Neural cell (in vitro differentiated cells): Measurements from ENCODE around the gene TGFBR3. TPM values are rescaled to one million over a fixed set of nuclear protein-coding genes. Genes with fewer than 3 reads are reported as not detected.

Experiments
- H2AFZ ChIP-seq: fragments of 200-600, 300-800 bp; sonication (generic), shearing (Covaris generic); 2 replicates; pipeline ENCODE4 v1.6.0; 2014; ENCODE audit warnings: low read depth, mild to moderate bottlenecking, antibody characterized with exemption, low read length, moderate library complexity
- H3F3A ChIP-seq: fragments of 200-600 bp; shearing (Covaris generic); 2 replicates; pipeline ENCODE4 v1.6.1; 2016; ENCODE audit warnings: mild to moderate bottlenecking, moderate library complexity, mixed read lengths, antibody characterized with exemption, low read length; ENCODE audit not compliant: insufficient read depth, poor library complexity, severe bottlenecking
- H3K27ac ChIP-seq: fragments of 200-600, 300-800 bp; sonication (generic), shearing (Covaris generic); 2 replicates; pipeline ENCODE4 v1.5.1; 2014; ENCODE audit warnings: mild to moderate bottlenecking, low read length, moderate library complexity
- H3K27me3 ChIP-seq: fragments of 300-800, 200-600 bp; sonication (generic), shearing (Covaris generic); 2 replicates; pipeline ENCODE4 v1.6.0; 2014; ENCODE audit warnings: mild to moderate bottlenecking, low read depth, low read length, moderate library complexity; ENCODE audit not compliant: insufficient read depth
- H3K36me3 ChIP-seq: fragments of 300-800, 200-600 bp; sonication (generic), shearing (Covaris generic); 2 replicates; pipeline ENCODE4 v1.5.1; 2014; ENCODE audit warnings: mild to moderate bottlenecking, antibody characterized with exemption, low read length, moderate library complexity; ENCODE audit not compliant: insufficient read depth
- H3K4me2 ChIP-seq: fragments of 300-800, 200-600 bp; sonication (generic), shearing (Covaris generic); 2 replicates; pipeline ENCODE4 v1.6.0; 2014; ENCODE audit warnings: mild to moderate bottlenecking, low read length
- H3K4me3 ChIP-seq: fragments of 300-800, 200-600 bp; sonication (generic), shearing (Covaris generic); 2 replicates; pipeline ENCODE4 v1.5.1; 2014; ENCODE audit warnings: mild to moderate bottlenecking, low read length, moderate library complexity
- H3K79me2 ChIP-seq: fragments of 200-600 bp; shearing (Covaris generic); replicated peaks from 2 replicates; pipeline ENCODE4 v1.6.0; 2014; ENCODE audit warnings: mild to moderate bottlenecking, low read length, moderate library complexity; ENCODE audit not compliant: insufficient read depth
- H3K9ac ChIP-seq: fragments of 300-800, 200-600 bp; sonication (generic), shearing (Covaris generic); 2 replicates; pipeline ENCODE4 v1.6.1; 2016; ENCODE audit warnings: mild to moderate bottlenecking, low read length, mixed read lengths
- H3K9me2 ChIP-seq: fragments of 200-600 bp; shearing (Covaris generic); 2 replicates; pipeline ENCODE4 v1.6.1; 2016; ENCODE audit warnings: mild to moderate bottlenecking, low read length, mixed read lengths; ENCODE audit not compliant: insufficient read depth
- H3K9me3 ChIP-seq: fragments of 200-600, 300-800 bp; sonication (generic), shearing (Covaris generic); 2 replicates; pipeline ENCODE4 v1.6.1; 2016; ENCODE audit warnings: mild to moderate bottlenecking, mixed run types, low read length, moderate library complexity, mixed read lengths
- H4K20me1 ChIP-seq: fragments of 200-600 bp; shearing (Covaris generic); 2 replicates; pipeline ENCODE4 v1.6.1; 2016; ENCODE audit warnings: mild to moderate bottlenecking, mixed run types; ENCODE audit not compliant: insufficient read depth
- EP300 ChIP-seq: fragments of 450-650 bp; conservative IDR thresholded peaks from 2 replicates; pipeline ENCODE4 v1.6.1; 2014; ENCODE audit warnings: antibody characterized with exemption, mild to moderate bottlenecking, moderate library complexity; ENCODE audit not compliant: poor library complexity, severe bottlenecking
- EZH2 ChIP-seq: fragments of 200-600, 300-800 bp; shearing (Covaris generic), sonication (generic); IDR thresholded peaks from 2 replicates; pipeline ENCODE4 v1.6.1; 2014; ENCODE audit warnings: antibody characterized with exemption, low read length, borderline replicate concordance, mild to moderate bottlenecking; ENCODE audit not compliant: insufficient read depth, poor library complexity, severe bottlenecking
- MXI1 ChIP-seq: fragments of 450-650 bp; conservative IDR thresholded peaks from 2 replicates; pipeline ENCODE4 v1.6.1; 2014; ENCODE audit warnings: antibody characterized with exemption, mild to moderate bottlenecking; ENCODE audit not compliant: poor library complexity, severe bottlenecking
- POLR2AphosphoS5 ChIP-seq: IDR thresholded peaks from 2 replicates; pipeline ENCODE4 v1.6.1; 2012
- RAD21 ChIP-seq: fragments of 450-650 bp; conservative IDR thresholded peaks from 2 replicates; pipeline ENCODE4 v1.6.1; 2014; ENCODE audit warnings: antibody characterized with exemption, mild to moderate bottlenecking, moderate library complexity
- SMC3 ChIP-seq: fragments of 450-650 bp; conservative IDR thresholded peaks from 2 replicates; pipeline ENCODE4 v1.6.1; 2014; ENCODE audit warnings: antibody characterized with exemption, mild to moderate bottlenecking, moderate library complexity; ENCODE audit not compliant: poor library complexity
- TAF1 ChIP-seq: IDR thresholded peaks from 2 replicates; pipeline ENCODE4 v1.6.1; 2012; ENCODE audit warnings: low read depth
- polyA plus RNA-seq: library from polyadenylated mRNA; depleted of rRNA; stranded (reverse); fragments of >200 nt; gene quantifications from 2 replicates; pipeline ENCODE4 v1.2.3, GENCODE V29; 2014
- TF ChIP-seq, protein P1 (sequence below): fragments of 450-650 bp; IDR thresholded peaks from 2 replicates; pipeline ENCODE4 v1.5.1; 2014; ENCODE audit warnings: antibody characterized with exemption, mild to moderate bottlenecking, moderate library complexity; ENCODE audit not compliant: poor library complexity, severe bottlenecking
- TF ChIP-seq, protein P2 (sequence below): IDR thresholded peaks from 2 replicates; pipeline ENCODE4 v1.6.1; 2012; ENCODE audit warnings: borderline replicate concordance

The TGFBR3 gene
- polyA plus RNA-seq, 1 donor from 2014 or later: 0.25 TPM

DNA sequence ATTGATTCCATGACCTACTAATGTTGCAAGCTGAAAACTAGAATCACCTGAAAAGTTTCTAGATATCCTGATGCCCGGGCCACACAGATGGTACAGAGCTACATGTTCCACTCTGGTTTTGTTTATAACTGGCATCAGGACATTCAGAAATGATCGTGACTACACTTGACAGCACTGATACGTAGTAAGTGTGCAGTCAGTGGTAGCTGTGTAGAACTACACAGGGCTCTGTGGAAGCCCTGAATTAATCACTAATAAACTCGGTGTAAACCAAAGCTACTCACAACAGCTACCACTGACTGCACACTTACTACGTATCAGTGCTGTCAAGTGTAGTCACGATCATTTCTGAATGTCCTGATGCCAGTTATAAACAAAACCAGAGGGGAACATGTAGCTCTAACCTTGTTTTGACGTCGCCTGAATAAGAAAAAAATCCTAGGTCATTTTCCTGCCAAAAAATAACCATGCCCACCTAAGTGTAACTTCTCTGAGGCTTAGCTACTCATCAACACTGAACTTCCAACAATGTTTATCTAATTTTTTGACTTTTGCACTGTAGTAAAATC is 149.7 kb downstream of the TGFBR3 start:
- Histone ChIP-seq H2AFZ (no peak overlapping the region), H3K9me3 (no peaks in the 10 kb centered on the region), H3K4me3 (no peak overlapping the region), H3K27me3 (no peaks in the 10 kb centered on the region), H3K9me2 (no peaks in the 10 kb centered on the region), H3K36me3 (no peaks in the 10 kb centered on the region), H3F3A (no peaks in the 10 kb centered on the region), H3K79me2 (no peaks in the 10 kb centered on the region), H4K20me1 (no peaks in the 10 kb centered on the region), H3K4me2 (no peak overlapping the region), H3K9ac (no peak overlapping the region), H3K27ac (no peak overlapping the region)
- no peak for TF ChIP-seq EP300
- TF ChIP-seq EZH2: no peak
- no peak for TF ChIP-seq TAF1
- TF ChIP-seq POLR2AphosphoS5: no peak
- TF ChIP-seq, protein P1, sequence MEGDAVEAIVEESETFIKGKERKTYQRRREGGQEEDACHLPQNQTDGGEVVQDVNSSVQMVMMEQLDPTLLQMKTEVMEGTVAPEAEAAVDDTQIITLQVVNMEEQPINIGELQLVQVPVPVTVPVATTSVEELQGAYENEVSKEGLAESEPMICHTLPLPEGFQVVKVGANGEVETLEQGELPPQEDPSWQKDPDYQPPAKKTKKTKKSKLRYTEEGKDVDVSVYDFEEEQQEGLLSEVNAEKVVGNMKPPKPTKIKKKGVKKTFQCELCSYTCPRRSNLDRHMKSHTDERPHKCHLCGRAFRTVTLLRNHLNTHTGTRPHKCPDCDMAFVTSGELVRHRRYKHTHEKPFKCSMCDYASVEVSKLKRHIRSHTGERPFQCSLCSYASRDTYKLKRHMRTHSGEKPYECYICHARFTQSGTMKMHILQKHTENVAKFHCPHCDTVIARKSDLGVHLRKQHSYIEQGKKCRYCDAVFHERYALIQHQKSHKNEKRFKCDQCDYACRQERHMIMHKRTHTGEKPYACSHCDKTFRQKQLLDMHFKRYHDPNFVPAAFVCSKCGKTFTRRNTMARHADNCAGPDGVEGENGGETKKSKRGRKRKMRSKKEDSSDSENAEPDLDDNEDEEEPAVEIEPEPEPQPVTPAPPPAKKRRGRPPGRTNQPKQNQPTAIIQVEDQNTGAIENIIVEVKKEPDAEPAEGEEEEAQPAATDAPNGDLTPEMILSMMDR: no peak

DNA sequence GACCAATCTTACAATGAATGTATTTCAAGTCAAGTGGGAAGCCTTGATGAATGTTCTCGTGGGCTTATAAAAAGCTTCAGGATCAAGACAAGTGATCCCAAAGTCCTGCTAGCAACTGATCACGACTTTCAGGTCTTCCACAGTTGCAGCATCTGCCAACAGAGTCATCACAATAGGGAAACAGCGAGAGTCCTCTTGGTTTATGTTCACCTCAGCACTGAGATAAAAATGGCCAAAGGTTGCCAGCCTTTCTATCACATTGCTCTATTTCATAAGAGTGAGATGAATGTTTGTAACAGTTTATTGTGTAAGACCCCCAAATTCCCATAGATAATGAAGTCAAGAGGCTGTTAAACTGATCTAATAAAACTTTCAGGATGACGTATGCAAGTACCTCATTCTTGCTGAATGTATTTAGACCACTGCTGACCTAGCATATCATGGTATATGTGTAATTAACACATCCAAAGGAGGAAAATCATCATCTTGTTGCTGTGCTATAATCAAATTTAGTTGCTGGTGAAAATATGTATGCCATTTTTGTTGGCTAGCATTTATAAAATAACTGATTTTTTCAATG is 150.6 kb downstream of the TGFBR3 start:
- TF ChIP-seq, protein P1: no peak
- TF ChIP-seq POLR2AphosphoS5: no peak

DNA sequence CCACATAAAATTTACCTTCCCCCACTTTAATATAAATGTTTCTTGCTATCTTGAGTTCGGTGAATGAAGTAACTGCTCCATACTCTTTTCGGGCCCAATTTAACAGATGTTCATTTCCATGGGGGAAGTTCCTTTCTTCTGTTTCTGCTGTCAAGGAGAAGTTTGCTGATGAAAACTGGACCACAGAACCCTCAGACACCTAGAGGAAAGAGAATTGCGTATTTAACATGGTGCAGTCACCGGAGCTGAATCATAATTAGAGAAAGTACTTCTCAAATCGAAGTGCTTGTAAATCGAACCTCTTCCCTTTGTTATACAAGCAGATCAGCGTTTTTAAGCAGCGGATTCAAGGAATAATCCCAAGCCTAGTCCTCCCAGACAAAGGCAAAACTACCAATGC is 151.2 kb downstream of the TGFBR3 start:
- H3K4me3 ChIP-seq: no peak overlapping the region
- no peaks in the 10 kb centered on the region for H3K9me2 ChIP-seq
- H3K9me3 ChIP-seq: no peaks in the 10 kb centered on the region
- H3K27me3 ChIP-seq: no peaks in the 10 kb centered on the region
- TF ChIP-seq TAF1 (no peak), EP300 (no peak), POLR2AphosphoS5 (no peak), EZH2 (no peak), RAD21 (no peak), MXI1 (no peak), SMC3 (no peak)
- TF ChIP-seq, protein P2, sequence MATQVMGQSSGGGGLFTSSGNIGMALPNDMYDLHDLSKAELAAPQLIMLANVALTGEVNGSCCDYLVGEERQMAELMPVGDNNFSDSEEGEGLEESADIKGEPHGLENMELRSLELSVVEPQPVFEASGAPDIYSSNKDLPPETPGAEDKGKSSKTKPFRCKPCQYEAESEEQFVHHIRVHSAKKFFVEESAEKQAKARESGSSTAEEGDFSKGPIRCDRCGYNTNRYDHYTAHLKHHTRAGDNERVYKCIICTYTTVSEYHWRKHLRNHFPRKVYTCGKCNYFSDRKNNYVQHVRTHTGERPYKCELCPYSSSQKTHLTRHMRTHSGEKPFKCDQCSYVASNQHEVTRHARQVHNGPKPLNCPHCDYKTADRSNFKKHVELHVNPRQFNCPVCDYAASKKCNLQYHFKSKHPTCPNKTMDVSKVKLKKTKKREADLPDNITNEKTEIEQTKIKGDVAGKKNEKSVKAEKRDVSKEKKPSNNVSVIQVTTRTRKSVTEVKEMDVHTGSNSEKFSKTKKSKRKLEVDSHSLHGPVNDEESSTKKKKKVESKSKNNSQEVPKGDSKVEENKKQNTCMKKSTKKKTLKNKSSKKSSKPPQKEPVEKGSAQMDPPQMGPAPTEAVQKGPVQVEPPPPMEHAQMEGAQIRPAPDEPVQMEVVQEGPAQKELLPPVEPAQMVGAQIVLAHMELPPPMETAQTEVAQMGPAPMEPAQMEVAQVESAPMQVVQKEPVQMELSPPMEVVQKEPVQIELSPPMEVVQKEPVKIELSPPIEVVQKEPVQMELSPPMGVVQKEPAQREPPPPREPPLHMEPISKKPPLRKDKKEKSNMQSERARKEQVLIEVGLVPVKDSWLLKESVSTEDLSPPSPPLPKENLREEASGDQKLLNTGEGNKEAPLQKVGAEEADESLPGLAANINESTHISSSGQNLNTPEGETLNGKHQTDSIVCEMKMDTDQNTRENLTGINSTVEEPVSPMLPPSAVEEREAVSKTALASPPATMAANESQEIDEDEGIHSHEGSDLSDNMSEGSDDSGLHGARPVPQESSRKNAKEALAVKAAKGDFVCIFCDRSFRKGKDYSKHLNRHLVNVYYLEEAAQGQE: no peak
- TF ChIP-seq, protein P1: no peak
- no peak overlapping the region for H2AFZ ChIP-seq
- no peaks in the 10 kb centered on the region for H4K20me1 ChIP-seq
- no peak overlapping the region for H3K9ac ChIP-seq
- no peak overlapping the region for H3K27ac ChIP-seq
- no peak overlapping the region for H3K4me2 ChIP-seq
- no peaks in the 10 kb centered on the region for H3K36me3 ChIP-seq
- H3K79me2 ChIP-seq: no peaks in the 10 kb centered on the region
- no peaks in the 10 kb centered on the region for H3F3A ChIP-seq

More for the DNA sequence above, 150.6 kb downstream of the TGFBR3 start:
- no peak overlapping the region for H3K27ac ChIP-seq
- H3K9me3 ChIP-seq: no peaks in the 10 kb centered on the region
- H3K36me3 ChIP-seq: no peaks in the 10 kb centered on the region
- H3K27me3 ChIP-seq: no peaks in the 10 kb centered on the region
- H3K9me2 ChIP-seq: no peaks in the 10 kb centered on the region
- H4K20me1 ChIP-seq: no peaks in the 10 kb centered on the region
- H2AFZ ChIP-seq: no peak overlapping the region
- no peak overlapping the region for H3K4me2 ChIP-seq
- no peak overlapping the region for H3K4me3 ChIP-seq
- no peak overlapping the region for H3K9ac ChIP-seq
- no peaks in the 10 kb centered on the region for H3K79me2 ChIP-seq
- no peaks in the 10 kb centered on the region for H3F3A ChIP-seq
